Progenitor cell of endocrine pancreas (in vitro differentiated cells): Measurements from ENCODE around the gene LRPPRC. TPM values are rescaled to one million over a fixed set of nuclear protein-coding genes. Genes with fewer than 3 reads are reported as not detected.
"Not testable (repeated sequence)": the region's sequence is repeated elsewhere in the genome, so short reads cannot be mapped to it uniquely, and the experiment has no call there.

Experiments
- DNase-seq: peaks from one replicate; pipeline ENCODE4 v3.0.0; 2021; ENCODE audit warnings: low spot score; ENCODE audit not compliant: unreplicated experiment
- H3K27ac Mint-ChIP-seq: 2 replicates; pipeline ENCODE4 v1.8.0; 2021; ENCODE audit warnings: mild to moderate bottlenecking, moderate library complexity, mixed read lengths
- H3K27me3 Mint-ChIP-seq: 2 replicates; pipeline ENCODE4 v1.8.0; 2021; ENCODE audit warnings: mixed read lengths
- H3K36me3 Mint-ChIP-seq: 2 replicates; pipeline ENCODE4 v1.8.0; 2022; ENCODE audit warnings: mixed read lengths; ENCODE audit not compliant: insufficient read depth
- H3K4me1 Mint-ChIP-seq: 2 replicates; pipeline ENCODE4 v1.8.0; 2021; ENCODE audit warnings: low read depth, mixed read lengths
- H3K4me3 Mint-ChIP-seq: 2 replicates; pipeline ENCODE4 v1.8.0; 2021; ENCODE audit warnings: low read depth, mild to moderate bottlenecking, moderate library complexity, mixed read lengths
- H3K9me3 Mint-ChIP-seq: 2 replicates; pipeline ENCODE4 v1.8.0; 2021; ENCODE audit warnings: low read depth, mixed read lengths
- CTCF ChIP-seq: fragments of 200-600 bp; sonication (generic); IDR thresholded peaks from one replicate; pipeline ENCODE4 v1.5.0; 2021; ENCODE audit warnings: antibody characterized with exemption, mild to moderate bottlenecking; ENCODE audit not compliant: unreplicated experiment
- total RNA-seq: library from RNA; stranded (reverse); gene quantifications from 2 replicates; pipeline ENCODE4 v1.2.1, GENCODE V29; 2021

Gene LRPPRC
- total RNA-seq, 1 donor from 2014 or later, result 105 TPM

- Mint-ChIP-seq H3K4me3 (no peak overlapping the region), H3K27me3 (no peaks in the 10 kb centered on the region), H3K4me1 (no peaks in the 10 kb centered on the region), H3K36me3 (peaks cover 14% of the 10 kb centered on the region), H3K9me3 (no peaks in the 10 kb centered on the region), H3K27ac (no peak overlapping the region)
- TF ChIP-seq CTCF, result no peak
- no peak for DNase-seq
Measured at GRCh38 chr2:43925431-43925830, 70.4 kb downstream of the LRPPRC start.

DNA sequence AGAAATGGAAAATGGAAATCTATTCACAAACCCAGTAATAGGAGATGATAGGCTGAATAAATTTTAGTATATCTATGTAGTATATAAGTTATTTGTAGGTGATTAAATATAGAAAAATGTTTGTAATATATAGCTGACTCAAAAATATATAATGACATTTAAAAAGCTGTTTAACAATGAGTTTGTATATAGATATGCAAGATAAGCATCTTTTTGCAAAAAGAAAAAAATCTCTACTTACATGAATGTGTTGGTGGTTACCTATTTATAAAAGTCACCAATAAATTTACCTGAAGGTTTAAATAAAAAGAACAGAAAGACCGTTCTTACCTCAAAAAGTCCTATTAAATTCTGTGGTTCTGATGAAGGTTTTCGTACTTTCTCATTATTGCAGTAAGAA lies 71.3 kb downstream of the LRPPRC start:
- H3K27ac Mint-ChIP-seq, result no peak overlapping the region
- no peak for DNase-seq
- H3K36me3 Mint-ChIP-seq, result peaks cover 9% of the 10 kb centered on the region

GRCh38 chr2:43911136-43911790 lies 84.5 kb downstream of the LRPPRC start:
- DNase-seq, H3K27me3 Mint-ChIP-seq, H3K9me3 Mint-ChIP-seq, H3K27ac Mint-ChIP-seq, H3K4me3 Mint-ChIP-seq, H3K4me1 Mint-ChIP-seq: not testable (repeated sequence)
- H3K36me3 Mint-ChIP-seq, result peaks cover 19% of the 10 kb centered on the region

More for the DNA sequence above, 71.3 kb downstream of the LRPPRC start:
- H3K4me1 Mint-ChIP-seq, result no peaks in the 10 kb centered on the region
- no peaks in the 10 kb centered on the region for H3K9me3 Mint-ChIP-seq
- no peak for TF ChIP-seq CTCF
- no peak overlapping the region for H3K4me3 Mint-ChIP-seq
- H3K27me3 Mint-ChIP-seq, result no peaks in the 10 kb centered on the region

DNA sequence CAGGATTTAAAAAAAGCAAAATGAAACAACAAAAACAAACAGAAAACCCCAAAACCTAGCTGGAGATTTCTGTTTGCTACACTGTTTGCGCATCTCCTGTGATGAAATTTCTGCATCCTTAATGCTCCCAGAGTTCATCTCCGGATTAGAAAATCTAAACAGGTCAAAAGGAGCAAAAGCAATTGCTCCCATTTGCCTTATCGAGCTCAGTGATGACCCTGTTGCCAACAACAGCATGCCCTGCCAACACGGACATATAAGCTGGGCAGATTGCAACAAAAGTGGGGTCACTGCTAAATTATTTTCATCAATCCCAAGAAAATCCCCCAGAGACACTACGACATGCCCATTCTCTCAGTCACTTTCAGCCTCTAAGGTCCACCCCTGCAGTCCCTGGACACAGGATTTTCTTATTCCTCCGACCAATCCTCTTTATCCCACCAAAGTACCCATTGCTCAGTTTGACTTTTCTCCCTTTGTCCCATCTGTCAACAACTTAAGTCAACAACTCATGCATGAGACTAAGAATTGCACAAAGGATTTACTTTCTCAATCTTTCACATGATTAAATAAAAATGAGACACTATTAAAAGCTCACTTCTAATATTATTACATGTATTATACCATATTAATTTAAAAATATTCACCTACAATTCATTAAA lies 89.2 kb downstream of the LRPPRC start:
- DNase-seq, result no peak
- Mint-ChIP-seq H3K4me3 (no peak overlapping the region), H3K9me3 (no peaks in the 10 kb centered on the region), H3K4me1 (peaks cover 2% of the 10 kb centered on the region), H3K36me3 (peaks cover 27% of the 10 kb centered on the region), H3K27me3 (no peaks in the 10 kb centered on the region), H3K27ac (no peak overlapping the region)
- TF ChIP-seq CTCF, result no peak

DNA sequence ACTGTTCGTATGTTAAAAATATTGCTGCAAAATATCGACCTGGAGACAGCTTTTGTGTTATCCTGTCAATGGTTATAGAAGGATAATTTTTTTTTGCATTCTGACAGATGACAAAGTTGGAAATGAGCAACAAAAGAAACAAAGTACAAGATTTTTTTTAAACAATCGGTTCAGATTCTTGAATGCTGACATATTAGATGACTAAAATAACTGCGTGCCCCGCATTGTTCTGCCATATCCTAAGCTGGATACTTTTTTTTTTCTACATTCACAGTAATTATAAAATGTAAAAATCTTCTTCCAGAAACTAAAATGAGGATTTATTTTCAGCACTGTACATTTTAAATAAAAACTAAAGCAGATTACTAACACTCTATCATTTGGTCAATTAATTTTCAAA lies 89.9 kb downstream of the LRPPRC start:
- DNase-seq, result no peak
- Mint-ChIP-seq H3K36me3 (peaks cover 23% of the 10 kb centered on the region), H3K4me1 (peaks cover 2% of the 10 kb centered on the region), H3K27me3 (no peaks in the 10 kb centered on the region), H3K9me3 (no peaks in the 10 kb centered on the region), H3K4me3 (no peak overlapping the region), H3K27ac (no peak overlapping the region)
- no peak for TF ChIP-seq CTCF

DNA sequence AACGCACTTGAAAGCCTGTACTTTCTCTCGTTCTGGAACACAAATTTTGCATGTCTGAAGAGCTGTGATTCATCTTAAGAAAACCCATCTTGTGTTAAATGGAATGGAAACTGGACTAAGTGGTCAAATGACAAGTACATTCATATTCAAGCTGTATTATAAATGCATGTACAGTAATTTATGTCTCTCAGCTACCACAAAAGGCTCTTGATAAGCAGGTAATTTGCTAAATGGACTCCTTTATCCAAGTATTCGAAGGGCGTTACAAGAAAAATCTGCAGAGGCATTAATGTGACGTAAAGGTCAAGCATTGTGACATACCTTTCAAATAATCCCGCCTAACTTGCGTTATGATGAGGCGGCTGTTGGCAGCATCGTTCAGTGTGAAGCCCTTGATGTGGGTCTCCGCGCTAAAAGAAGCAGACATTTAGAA lies 90.4 kb downstream of the LRPPRC start:
- Mint-ChIP-seq H3K27me3 (no peaks in the 10 kb centered on the region), H3K9me3 (no peaks in the 10 kb centered on the region), H3K4me1 (peaks cover 4% of the 10 kb centered on the region), H3K4me3 (no peak overlapping the region), H3K36me3 (peaks cover 26% of the 10 kb centered on the region), H3K27ac (no peak overlapping the region)
- no peak for DNase-seq
- no peak for TF ChIP-seq CTCF
